Body of pancreas (tissue), 4 donors: ENCODE measurements around the gene PPM1H.

Experiments
- POLR2A ChIP-seq, 3 donors: fragments of 450-650 bp; IDR thresholded peaks; one replicate each; pipeline ENCODE4 v1.6.1; 2016; ENCODE audit warnings: antibody characterized with exemption in 3 of 3, mild to moderate bottlenecking in 2 of 3
- TF ChIP-seq, protein P1 (sequence below), 7 experiments: fragments of 450-650 bp in 4 of 7; fragments of 200-600 bp in 3 of 7; sonication (generic) in 3 of 7; IDR thresholded peaks; one replicate each; pipeline ENCODE4 v1.5.1; 2016 to 2019; ENCODE audit warnings: antibody characterized with exemption in 7 of 7

DNA sequence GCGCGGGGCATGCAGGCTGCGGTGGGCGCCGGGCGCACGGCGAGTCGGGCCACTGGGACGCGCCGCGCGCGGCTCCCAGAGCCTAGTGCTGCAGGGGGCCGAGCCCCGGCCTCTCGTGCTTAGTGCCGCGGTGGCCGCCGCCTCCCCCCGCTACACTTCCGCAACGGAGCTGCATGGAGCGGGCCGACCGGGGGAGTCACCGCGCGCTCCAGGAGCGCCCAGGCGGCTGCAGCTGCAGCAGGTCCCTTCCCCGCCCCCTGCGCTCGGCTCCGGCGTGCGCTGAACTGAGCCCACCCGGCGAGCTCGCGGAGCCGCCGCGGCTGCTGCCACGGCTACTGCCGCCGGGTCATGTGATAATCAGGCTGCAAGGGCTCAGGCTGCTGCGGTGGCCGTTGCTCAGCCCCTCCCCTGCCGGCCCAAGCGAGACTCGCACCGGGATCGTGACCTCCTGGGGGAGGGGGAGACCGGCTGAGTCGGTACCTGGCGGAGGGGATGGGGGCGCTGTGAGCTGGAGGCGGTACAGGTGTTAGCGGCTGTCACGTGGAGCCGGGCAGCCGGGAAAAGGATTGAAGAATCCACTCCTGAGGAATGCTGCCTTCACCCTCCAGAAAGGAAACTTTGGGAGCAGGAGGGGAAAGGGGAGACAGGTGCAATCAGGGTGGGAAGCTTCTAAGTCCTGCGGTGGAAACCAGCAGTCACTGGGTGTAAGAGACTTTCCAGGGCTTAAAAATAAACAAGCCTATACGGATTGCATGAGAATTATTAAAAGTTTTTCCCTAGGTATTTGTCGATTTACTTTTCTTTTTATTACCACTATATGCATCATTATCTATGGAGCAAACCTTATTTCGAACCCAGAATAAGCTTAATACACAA, at the start of gene PPM1H:
- TF ChIP-seq POLR2A (IDR thresholded peaks at IDR 0.05) = peak; percentile 57 to 72 (median 67)
- TF ChIP-seq, protein P1, sequence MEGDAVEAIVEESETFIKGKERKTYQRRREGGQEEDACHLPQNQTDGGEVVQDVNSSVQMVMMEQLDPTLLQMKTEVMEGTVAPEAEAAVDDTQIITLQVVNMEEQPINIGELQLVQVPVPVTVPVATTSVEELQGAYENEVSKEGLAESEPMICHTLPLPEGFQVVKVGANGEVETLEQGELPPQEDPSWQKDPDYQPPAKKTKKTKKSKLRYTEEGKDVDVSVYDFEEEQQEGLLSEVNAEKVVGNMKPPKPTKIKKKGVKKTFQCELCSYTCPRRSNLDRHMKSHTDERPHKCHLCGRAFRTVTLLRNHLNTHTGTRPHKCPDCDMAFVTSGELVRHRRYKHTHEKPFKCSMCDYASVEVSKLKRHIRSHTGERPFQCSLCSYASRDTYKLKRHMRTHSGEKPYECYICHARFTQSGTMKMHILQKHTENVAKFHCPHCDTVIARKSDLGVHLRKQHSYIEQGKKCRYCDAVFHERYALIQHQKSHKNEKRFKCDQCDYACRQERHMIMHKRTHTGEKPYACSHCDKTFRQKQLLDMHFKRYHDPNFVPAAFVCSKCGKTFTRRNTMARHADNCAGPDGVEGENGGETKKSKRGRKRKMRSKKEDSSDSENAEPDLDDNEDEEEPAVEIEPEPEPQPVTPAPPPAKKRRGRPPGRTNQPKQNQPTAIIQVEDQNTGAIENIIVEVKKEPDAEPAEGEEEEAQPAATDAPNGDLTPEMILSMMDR (IDR thresholded peaks at IDR 0.05) = peak; percentile 56 to 95 (median 91)
